GM19043 (cell line): ENCODE measurements around the gene XRCC5.
"Not testable (repeated sequence)": the region's sequence is repeated elsewhere in the genome, so short reads cannot be mapped to it uniquely, and the experiment has no call there.

Experiments
- ATAC-seq: cut with Tn5 transposase; IDR thresholded peaks from one replicate; pipeline ENCODE4 v1.9.1; 2021; ENCODE audit warnings: low read depth; ENCODE audit not compliant: unreplicated experiment

Gene XRCC5

DNA sequence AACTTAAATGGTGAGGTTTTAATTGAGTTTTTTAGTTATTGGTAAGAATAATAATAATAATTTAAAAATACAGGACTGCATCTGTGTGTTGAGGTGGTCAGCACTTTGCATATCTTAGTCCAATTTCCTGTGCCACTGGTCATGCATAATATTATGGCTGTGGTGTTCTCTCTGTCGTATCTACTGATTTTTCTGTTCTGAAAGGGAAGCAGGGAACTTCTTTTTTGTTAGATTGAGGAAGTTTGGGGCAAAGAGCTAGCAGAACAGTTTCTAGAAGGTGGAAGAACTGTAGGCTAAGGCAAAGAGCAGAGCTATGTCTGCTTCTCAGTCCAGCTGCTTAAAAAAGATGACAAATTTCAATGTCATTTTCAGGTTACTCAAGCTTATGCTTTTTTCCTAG is 74.3 kb downstream of the XRCC5 start:
- ATAC-seq = peak; percentile 51

DNA sequence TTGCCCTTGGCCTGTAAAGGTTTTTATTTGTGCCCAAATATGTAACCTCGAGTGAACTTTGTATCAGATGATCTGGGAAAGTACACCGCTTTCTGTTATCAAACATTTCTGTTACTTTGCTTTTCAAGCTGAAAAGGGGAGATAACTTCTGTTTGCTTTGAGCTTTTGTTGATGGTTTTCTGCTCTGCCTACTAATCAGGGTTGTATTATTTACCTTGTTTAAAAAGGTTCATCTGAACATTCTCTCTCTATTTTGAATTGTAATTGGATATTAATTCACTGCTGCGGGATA is 79.4 kb downstream of the XRCC5 start:
- ATAC-seq = no peak

DNA sequence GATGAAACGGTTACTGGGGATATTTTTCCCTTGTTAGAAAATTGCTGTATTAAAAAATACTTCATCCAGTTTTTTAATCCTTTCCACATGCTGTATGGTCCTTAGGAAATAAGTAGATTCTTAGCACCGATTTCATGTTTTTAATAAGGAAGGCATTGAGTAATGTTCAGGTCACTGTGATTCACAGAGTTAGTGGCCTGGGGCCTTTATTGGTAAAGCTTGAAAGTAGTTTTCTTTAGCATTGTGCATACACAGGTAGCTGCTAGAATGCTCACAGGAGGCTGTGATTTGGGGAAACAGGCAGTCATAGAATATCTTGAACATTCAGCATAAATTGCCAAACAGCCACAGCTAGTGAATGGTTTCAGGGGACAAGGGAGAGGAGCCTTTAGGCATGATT is 79.8 kb downstream of the XRCC5 start:
- ATAC-seq = no peak

DNA sequence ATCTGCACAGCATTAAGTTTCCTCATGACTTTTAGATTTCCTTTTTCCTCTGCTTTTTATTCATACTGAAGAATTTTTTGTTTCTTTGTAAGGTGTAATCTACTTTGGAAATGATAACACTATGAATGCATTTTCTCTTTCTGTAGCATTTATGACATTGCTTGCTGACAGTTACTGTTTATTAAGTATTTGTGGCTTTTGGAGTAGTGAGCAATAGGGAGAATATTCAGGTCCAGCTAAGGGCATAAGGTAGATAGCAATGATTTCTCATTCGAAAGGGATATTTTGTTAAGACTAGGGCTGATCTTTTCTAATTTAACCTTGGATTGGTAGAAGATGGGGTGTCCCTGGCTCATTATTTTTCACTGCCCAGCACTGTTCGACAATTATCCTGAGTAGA is 80.3 kb downstream of the XRCC5 start:
- no peak for ATAC-seq

DNA sequence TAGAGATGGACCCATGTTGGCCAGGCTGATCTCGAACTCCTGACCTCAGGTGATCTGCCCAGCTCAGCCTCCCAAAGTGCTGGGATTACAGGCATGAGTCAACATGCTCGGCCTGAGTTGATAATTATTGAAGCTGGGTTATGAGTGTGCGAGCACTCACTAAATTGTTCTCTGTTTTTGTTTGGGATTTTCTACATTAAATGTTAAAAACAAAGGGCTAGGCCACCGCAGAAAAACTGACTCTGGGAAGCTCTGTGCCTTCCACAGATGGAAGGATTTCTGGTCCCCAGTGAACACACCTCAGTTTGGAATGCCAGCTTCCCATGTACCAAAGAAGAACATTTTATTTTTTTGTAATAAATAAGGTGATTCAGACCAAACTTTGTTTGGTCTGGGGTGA is 83.0 kb downstream of the XRCC5 start:
- no peak for ATAC-seq

DNA sequence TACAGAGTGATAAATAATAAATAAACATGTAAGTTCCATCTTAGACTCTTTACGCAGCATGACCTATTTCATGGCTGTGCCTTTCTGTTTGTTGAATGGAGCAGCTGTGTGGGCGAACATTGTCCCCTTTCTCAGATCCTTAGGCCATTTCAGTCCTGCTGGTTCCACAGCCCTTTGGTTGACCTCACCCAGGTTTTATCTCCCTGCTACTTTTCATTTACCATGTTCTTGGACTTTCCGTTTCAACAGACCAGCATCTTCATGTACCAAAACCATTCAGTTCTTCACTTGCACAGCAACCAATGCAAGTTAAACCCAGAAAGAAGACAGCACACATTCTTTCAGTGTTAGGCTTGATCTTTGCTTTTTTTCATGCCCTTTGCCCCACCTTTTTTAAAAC is 83.8 kb downstream of the XRCC5 start:
- no peak for ATAC-seq

DNA sequence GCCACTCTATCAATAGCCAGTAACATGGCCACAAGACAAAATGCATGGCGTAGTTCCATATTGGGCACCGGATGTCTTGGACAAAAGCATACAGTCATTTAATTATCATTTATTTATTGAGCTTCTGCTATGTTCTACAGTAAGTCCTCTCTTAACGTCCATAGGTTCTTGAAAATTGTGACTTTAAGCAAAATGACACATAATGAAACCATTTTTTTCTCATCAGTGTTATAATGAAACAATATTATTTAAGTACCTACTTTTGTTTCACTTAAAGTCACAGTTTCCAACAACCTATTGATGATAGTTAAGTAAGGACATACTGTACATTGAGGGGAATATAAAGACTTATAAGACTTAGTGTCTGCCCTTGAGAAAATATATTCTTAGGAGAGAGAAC is 84.9 kb downstream of the XRCC5 start:
- ATAC-seq = no peak

DNA sequence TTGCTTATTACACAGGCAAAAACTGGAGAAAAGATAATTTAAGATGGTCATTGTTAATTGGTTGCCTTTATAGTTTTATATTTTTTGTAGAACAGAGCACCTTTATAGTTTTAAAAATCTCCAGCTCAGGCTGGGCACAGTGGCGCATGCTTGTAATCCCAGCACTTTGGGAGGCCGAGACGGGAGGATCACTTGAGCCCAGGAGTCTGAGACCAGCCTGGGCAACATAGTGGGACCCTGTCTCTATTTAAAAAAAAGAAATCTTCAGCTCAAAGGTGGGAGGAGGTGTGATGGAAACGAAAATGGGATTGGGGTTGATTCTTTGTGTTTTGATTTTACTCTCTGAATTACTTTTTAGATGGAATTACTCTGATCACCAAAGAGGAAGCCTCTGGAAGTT is 85.4 kb downstream of the XRCC5 start:
- no peak for ATAC-seq

DNA sequence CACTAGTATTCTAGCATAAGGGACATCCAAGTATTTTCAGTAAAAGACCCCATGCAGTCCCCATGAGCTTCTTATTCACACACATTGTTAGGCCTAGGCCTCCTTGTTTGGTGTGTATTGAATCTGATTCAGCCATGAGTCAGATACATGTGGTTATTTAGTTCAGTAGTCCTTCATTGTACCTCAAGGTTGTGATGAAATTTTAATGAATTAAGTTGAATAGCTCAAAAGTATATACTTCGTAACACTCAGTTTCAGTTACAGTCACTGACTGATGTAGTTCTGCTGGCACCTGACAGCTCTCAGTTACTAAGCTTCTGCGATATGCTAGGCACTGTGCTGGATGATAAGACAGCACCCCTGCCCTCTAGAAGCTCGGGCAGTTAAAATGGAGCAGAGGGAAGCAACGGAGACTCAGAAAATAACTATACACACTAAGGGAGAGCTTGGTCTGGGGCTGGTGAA is 86.4 kb downstream of the XRCC5 start:
- ATAC-seq = no peak

DNA sequence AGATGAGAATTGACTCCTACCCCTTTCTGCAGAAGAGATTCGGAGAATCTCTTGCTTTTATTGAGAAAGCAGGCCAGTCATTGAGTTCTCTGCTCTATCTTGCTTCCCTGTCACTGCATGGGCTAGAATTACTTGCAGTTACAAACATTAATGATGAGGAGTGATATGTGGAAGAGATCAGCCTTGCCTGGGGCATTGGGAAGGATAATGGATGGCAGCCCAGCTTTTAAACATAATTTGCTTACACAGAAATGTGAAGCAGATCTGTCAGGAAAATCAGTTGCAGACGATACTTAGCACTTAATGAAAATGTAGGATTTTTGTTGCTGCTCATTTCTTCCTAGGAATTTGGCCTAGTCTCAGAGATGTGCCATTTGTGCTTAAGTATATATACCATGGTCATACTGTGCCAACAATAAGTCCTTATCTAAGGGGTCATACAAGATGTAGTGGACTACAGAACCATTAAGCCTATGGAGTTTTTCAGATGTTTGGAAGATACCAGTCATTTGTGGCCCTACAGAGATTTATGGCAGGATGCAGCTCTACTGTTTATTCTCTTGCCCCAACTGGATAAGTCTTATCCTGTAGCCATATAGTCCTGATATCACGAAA is 92.7 kb downstream of the XRCC5 start:
- ATAC-seq = no peak

DNA sequence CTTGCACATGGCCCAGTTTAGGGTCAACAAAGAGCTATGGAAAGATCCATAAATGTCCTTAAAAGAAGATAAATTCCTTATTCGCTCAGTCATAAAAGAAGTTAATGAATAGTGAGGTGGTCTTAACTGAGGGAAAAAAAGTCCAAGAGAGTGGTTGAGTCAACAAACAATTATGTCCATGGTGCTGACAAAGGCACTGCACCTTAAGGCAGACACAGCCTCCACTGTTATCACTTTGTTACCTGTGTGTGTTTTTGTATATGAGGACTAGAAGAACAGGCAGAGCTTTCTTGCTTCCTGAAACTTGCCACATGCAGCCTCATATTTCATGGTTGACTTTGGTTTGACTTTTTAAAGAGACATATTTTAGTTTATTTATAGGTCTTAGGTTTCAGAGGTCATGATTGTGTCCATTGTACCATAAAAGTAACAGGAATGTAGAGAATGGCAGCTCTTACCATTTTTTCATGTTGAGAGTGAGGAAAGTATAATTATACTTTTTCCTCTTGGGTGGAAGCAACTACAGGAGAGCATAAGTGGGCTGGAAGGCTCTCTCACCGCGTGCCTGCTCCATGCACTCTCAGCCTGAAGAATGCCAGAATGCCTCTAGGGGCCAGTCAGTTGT is 93.6 kb downstream of the XRCC5 start:
- ATAC-seq = no peak

DNA sequence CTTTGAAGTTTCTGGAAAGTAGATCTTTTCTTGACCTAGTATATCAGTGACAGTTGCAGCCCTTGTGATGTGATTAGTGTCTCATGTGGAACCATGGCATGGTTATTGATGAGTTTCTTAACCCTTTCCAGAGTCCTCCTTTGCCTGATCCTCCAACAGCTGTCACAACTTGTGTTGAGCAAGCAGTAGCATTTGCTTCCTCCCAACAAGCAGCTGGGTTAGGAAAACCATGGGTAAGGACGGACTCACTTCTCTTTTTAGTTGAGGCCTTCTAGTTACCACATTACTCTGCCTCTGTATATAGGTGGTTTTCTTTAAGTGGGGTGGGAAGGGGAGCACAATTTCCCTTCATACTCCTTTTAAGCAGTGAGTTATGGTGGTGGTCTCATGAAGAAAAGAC is 96.3 kb downstream of the XRCC5 start:
- ATAC-seq = no peak

DNA sequence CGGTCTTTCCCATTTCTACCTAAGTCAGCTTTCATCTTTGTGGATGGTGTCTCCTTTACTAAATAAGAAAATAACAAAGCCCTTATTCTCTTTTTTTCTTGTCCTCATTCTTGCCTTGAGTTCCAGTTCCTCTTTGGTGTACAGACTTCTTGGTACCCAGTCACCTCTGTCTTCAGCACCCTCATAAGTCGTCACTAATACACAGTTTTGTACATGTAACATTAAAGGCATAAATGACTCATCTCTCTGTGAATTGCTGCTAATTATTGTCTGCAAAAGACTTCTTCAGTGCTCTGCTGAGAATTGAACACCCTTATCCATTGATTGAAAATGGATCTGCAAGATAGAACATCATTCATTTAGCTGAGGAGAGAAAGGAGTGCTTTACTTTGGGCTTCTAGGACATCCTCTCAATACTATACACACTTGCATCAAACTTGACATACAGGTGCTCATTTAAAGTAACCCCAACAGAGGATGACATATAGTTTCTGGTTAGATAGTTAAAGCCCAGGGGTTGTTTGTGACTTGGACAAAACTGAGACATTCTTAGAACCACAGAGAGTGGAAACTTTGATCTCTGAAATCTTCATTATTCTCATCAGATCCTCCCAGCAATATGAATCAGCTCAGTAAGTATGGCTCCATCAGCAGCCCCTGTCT is 97.0 kb downstream of the XRCC5 start:
- peak; percentile 73 for ATAC-seq

DNA sequence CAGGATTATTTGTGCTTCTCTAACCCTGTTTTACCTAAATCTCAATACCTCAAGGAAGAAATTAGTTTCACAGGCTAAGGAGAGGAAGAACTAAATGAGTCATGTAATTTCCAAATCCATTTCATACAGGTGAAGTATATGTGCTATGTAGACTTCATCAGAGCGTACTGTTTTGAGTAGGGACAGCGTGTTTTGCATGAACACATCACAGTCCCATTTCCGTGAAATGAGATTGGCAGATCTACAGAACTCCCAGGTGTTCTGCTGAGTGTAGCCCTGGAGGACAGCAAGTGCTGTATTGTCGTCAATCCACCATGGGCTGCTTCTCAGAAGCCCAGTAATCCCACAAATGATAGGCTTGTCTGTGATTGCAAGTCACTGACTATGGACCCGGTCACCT is 97.7 kb downstream of the XRCC5 start:
- peak; percentile 52 for ATAC-seq

DNA sequence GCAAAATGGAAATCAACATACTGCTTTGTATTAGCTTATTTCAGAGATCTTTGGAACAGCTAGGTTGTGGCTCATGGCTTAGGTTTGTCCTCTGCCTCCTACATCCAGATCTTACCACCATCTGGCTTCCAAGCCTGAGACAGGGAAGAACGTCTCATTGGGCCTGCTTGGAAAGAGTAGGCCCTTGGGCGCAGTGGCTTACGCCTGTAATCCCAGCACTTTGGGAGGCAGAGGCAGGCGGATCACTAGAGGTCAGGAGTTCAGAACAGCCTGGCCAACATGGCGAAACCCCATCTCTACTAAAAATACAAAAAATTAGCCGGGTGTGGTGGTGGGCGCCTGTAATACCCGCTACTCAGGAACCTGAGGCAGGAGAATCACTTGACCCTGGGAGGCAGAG is 99.5 kb downstream of the XRCC5 start:
- not testable (repeated sequence) for ATAC-seq

DNA sequence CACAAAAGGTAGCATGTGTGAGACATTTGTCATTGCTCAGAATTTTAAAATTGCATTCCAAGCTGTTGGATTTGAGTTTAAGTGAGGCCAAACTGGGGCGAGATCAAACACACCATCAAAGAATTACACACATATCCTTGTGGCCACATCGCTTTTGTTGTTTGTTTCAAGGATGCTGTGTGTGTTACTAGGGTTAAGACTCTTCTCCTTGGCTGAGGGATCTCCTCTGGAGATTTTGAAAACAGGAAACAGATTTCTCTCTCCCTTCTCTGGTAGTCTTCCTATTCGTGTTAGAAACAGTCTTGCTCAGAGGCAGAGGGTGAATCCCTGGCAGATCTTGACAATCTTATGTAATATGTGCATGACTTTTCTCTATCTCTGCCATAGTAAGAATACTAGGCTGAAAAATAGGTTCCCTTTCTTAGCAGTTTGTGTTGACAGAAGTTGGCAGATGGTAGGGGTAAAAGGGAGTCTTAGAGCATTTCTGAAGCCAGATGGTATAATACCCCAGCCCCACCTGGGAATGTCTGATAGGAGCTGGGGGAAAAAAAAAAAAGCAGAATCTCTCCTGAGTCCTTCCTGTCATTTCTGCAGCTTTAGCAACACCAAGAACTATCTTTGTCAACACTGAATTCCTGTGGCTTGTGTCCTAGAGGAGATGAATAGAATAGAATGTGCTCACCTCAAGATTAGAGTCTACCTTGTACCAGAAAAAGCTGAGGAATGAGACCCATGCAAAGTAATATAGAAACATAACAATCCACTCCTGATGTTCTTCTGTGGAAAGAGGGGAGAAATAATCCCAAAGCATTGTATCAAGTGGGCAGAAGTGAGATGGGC is 101.8 kb downstream of the XRCC5 start:
- ATAC-seq = no peak

DNA sequence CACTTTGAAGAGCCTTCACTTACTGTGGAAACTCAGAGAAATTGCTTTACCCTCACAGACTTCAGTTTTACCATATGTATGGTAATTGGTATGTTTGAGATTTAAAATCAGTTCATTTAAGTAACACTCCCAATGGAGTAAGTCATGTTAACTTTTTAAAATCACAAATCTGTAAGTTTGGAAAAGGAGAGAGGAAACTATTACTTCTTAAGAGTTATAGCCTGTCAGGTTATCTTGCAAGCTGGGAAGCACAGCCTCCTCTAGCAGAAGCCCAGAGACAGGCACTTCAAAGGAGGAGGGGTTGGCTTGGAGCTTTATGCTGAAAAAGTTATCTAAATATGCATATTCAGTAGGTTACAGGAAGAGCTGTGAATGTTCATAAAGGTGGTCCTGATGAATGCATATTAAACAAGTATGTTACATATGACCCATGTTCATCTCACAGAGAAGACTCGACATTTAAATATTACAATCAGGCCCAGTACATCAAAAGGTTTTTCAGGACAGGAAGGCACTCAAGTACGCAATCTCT is 102.5 kb downstream of the XRCC5 start:
- no peak for ATAC-seq

DNA sequence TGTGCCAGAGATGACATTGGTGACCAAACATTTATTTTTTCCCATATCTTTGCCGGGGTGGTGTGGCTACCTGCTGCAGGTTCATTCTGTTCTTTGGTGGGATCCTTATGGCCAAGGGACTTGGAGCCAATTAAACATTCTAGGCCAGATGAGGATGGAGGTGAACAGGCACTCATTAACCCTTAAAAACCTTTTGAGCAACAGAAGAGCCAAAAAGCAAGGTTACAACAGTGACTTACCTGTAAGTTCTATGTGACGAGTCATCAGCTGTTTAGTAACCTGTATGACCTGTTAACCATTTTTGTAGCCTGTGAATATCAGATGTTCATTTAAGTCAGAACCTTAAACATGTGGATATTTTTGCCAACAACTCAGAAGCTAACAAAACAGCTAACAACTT is 105.6 kb downstream of the XRCC5 start:
- ATAC-seq = no peak

DNA sequence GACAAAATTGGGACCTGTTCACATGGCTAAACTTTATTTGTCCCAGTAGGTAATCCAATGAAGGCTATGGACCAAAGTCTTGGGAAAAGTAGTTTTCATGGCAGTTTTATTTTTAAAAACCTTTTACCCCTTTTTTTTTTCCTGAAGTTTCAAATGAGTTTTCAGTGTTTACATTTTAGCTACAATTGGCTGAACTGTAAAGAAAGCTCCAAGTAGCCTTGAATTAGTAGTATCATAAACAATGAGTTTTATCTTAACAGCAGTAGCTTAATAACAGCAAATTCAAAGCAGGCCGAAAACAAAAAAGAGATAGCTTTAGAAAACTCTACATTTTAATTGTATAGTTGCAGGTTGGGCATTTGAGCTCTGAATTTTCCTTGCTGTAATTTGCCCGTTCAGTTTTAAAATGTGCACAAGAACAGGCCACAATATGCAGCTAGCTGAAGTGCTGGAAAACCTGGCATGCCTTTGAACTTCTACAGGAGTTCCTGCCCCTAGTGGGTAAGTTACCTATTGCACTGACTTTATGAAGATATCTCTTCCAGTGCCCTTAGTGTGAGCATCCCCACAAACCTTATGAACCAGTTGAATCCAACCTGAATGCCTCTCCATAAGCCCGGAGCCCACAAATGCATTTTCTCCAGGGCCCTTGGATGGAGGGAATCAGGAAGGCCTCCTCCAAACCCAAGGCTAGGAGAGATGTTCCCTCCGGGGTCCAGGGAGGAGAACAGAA is 106.7 kb downstream of the XRCC5 start:
- ATAC-seq = no peak
